Common myeloid progenitor, CD34-positive (primary cell): ENCODE measurements around the gene C4orf50.

Source experiments
- CTCF ChIA-PET: fragments of 350-600 bp; sonication (Branson Sonifier 250); formaldehyde crosslinking; loops from one replicate; lab custom pipeline; 2021; ENCODE audit warnings: antibody characterized with exemption; lab: Charles Lee
- POLR2A ChIA-PET: fragments of 350-600 bp; sonication (Branson Sonifier 250); formaldehyde crosslinking; loops from one replicate; lab custom pipeline; 2021; ENCODE audit warnings: antibody characterized with exemption; lab: Charles Lee
- DNase-seq, 3 donors: peaks; one replicate each; pipeline versions ENCODE4 v3.0.0 to v3.0.0-alpha.2; 2013
- H3K27ac ChIP-seq, 2 experiments: 1 replicate in 1 of 2; 2 replicates in 1 of 2; pipeline ENCODE4 v1.7.0; 2013; ENCODE audit warnings: inconsistent platforms in 2 of 2, low read length in 2 of 2, mild to moderate bottlenecking in 2 of 2, low read depth in 1 of 2, moderate library complexity in 1 of 2; ENCODE audit not compliant: severe bottlenecking in 2 of 2, insufficient read depth in 1 of 2, poor library complexity in 1 of 2
- H3K27me3 ChIP-seq, 5 experiments: replicated peaks in 2 of 5; 1 replicate in 3 of 5; 2 replicates in 2 of 5; pipeline versions ENCODE4 v1.6.1 to v1.7.0; 2013; ENCODE audit warnings: low read length in 4 of 5, mild to moderate bottlenecking in 2 of 5, moderate library complexity in 2 of 5, inconsistent platforms in 1 of 5; ENCODE audit not compliant: insufficient read depth in 5 of 5, control insufficient read depth in 4 of 5
- H3K36me3 ChIP-seq, 4 experiments: 1 replicate in 2 of 4; 2 replicates in 2 of 4; pipeline versions ENCODE4 v1.6.1 to v1.7.0; 2013; ENCODE audit warnings: low read length in 3 of 4, control low read depth in 1 of 4, mild to moderate bottlenecking in 1 of 4; ENCODE audit not compliant: control insufficient read depth in 4 of 4, insufficient read depth in 4 of 4
- H3K4me1 ChIP-seq, 4 experiments: 1 replicate in 3 of 4; 2 replicates in 1 of 4; pipeline versions ENCODE4 v1.6.1 to v1.7.1; 2013; ENCODE audit warnings: low read length in 3 of 4, mild to moderate bottlenecking in 3 of 4, control low read depth in 1 of 4, inconsistent platforms in 1 of 4, moderate library complexity in 1 of 4; ENCODE audit not compliant: control insufficient read depth in 4 of 4, insufficient read depth in 4 of 4; ENCODE audit errors: control extremely low read depth in 1 of 4
- H3K4me3 ChIP-seq, 7 experiments: 1 replicate in 4 of 7; 2 replicates in 3 of 7; pipeline versions ENCODE4 v1.5.1 to v1.7.0; 2013; ENCODE audit warnings: mild to moderate bottlenecking in 7 of 7, low read length in 6 of 7, moderate library complexity in 6 of 7, inconsistent platforms in 2 of 7, low read depth in 2 of 7, control low read depth in 1 of 7; ENCODE audit not compliant: insufficient read depth in 4 of 7, control insufficient read depth in 1 of 7; ENCODE audit errors: extremely low read depth in 1 of 7
- H3K9me3 ChIP-seq, 5 experiments: 1 replicate in 4 of 5; 2 replicates in 1 of 5; pipeline versions ENCODE4 v1.6.1 to v1.7.1; 2013; ENCODE audit warnings: low read length in 4 of 5, mild to moderate bottlenecking in 2 of 5, inconsistent platforms in 1 of 5, low read depth in 1 of 5, moderate library complexity in 1 of 5; ENCODE audit not compliant: control insufficient read depth in 4 of 5, insufficient read depth in 2 of 5; ENCODE audit errors: control extremely low read depth in 1 of 5
- WGBS: methylation state at CpG from one replicate; pipeline ENCODE4 v1.1.5; 2013; ENCODE audit not compliant: insufficient coverage; 5-methylcytosine and 5-hydroxymethylcytosine counted together

The C4orf50 gene

DNA sequence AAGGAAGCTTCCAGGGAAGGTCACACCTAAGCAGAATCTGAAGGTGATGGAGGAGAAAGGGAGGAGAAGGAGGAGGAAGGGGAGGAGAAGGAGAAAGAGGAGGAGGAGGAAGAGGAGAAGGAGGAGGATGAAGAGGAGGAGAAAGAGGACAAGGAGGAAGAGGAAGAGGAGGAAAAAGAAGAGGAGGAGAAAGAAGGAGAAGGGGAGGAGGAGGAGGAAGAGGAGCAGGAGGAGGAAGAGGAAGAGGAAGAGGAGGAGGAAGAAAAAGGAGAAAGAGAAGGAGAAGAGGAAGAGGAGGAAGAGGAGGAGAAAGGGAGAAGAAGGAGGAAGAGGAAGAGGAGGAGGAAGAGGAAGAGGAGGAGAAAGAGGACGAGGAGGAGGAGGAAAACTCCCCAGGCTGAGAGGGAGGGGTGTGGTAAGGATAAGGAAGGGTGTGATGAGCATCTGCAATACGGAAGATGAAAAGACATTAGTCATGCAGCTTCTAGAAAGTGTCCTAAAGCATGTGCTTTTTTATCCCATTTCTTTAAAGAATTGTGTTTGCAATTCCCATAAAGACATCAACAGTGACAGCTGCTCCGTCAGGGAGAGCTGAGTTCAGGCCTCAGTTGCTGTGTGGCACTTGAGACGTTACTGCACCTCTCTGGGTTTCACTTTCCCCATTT is 166.5 kb downstream of the C4orf50 start:
- Histone ChIP-seq H3K27ac (no peak overlapping the region), H3K4me1 (no peaks in the 10 kb centered on the region), H3K4me3 (no peak overlapping the region), H3K27me3 (peaks cover 0 to 27% (median 3%) of the 10 kb centered on the region in 5 experiments), H3K9me3 (no peaks in the 10 kb centered on the region), H3K36me3 (no peaks in the 10 kb centered on the region)
- no peak for DNase-seq
- CTCF ChIA-PET, result no interaction called here
- POLR2A ChIA-PET, result no interaction called here
- 72% methylated on average over 4 of the region's 4 CpGs for WGBS
